GM12872 (cell line): Measurements from ENCODE around the gene PDCD1.

ENCODE experiments used
- TF ChIP-seq, protein P1 (sequence below): IDR thresholded peaks from 3 replicates; pipeline ENCODE4 v1.5.1; 2011; ENCODE audit warnings: low read depth, mild to moderate bottlenecking, low read length, moderate library complexity; ENCODE audit not compliant: insufficient read depth

Gene PDCD1

DNA sequence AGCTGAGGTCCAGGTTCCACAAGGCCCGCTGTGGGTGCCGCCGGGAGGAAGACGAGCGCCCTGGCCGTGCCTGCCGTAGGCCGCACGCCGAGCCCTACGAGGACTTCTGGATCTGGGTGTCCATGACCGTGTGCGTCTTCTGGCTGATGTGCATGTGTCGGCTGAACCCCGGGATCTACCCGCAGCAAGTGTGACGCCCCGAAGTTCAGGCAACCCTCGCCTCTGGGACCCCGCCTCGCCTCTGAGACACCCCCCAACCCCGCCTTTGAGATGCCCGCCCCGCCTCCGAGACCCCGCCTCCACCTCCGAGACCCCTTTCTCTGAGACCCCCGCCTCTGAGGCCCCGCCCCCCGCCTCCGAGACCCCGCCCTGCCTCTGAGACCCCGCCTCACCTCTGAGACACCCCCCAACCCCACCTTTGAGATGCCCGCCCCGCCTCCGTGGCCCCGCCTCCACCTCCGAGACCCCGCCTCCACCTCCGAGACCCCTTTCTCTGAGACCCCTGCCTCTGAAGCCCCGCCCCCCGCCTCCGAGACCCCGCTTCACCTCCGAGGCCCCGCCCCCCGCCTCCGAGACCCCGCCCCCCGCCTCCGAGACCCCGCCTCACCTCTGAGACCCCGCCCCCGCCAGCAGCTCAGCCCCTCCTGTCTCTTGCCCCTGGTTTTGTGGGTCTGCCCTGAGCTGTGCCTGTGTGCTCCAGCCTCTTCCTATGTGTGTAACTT is 14.5 kb upstream of the PDCD1 start:
- TF ChIP-seq, protein P1, sequence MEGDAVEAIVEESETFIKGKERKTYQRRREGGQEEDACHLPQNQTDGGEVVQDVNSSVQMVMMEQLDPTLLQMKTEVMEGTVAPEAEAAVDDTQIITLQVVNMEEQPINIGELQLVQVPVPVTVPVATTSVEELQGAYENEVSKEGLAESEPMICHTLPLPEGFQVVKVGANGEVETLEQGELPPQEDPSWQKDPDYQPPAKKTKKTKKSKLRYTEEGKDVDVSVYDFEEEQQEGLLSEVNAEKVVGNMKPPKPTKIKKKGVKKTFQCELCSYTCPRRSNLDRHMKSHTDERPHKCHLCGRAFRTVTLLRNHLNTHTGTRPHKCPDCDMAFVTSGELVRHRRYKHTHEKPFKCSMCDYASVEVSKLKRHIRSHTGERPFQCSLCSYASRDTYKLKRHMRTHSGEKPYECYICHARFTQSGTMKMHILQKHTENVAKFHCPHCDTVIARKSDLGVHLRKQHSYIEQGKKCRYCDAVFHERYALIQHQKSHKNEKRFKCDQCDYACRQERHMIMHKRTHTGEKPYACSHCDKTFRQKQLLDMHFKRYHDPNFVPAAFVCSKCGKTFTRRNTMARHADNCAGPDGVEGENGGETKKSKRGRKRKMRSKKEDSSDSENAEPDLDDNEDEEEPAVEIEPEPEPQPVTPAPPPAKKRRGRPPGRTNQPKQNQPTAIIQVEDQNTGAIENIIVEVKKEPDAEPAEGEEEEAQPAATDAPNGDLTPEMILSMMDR: no peak

GRCh38 chr2:241872313-241872642 is 13.6 kb upstream of the PDCD1 start:
- TF ChIP-seq, protein P1: no peak

- TF ChIP-seq, protein P1: no peak
Measured at GRCh38 chr2:241871538-241872312, 13.0 kb upstream of the PDCD1 start.

DNA sequence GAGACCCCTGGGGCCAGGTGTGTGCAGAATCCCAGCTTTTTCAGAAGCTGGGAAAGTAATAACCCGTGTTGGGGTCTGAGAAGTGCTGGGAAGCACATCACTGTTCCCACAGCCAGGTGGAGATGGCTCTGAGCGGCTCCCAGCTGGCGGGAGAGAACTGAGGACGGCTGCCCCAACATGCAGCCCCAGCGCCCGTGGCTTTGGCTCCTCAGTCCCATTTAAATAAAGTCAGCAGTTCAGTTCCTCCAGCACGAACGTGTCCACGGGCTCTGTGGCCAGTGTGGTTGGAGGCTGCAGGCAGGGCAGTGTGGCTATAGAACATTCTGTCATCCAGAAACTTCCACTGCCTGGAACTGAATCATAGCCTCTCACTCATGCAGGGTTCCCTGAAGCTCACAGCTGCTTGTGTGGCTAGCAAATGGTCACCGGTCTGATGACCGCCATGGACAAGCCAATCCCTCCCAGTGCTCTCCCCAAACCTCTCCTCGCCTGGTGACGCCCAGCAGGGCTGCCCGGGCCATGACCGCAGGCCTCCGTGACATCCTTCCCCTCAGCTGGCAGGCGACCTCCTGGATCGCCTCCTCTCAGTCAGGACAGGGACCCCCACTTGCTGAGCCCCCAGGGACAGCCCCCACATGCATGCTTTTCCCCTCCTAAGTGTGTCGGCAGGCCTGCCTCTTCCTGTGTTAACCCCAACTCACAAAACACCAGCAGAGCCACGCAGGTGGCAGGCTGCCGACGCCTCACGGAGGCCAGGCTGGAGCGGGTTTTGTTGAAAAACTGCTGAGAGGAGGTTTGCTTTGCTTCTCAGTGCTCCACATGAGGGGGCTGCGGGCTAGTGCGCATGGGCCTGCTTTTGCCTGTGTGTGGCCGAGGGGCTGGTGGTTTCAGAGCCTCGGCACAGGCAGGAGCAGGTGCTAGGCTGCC is 12.2 kb upstream of the PDCD1 start:
- TF ChIP-seq, protein P1: no peak

DNA sequence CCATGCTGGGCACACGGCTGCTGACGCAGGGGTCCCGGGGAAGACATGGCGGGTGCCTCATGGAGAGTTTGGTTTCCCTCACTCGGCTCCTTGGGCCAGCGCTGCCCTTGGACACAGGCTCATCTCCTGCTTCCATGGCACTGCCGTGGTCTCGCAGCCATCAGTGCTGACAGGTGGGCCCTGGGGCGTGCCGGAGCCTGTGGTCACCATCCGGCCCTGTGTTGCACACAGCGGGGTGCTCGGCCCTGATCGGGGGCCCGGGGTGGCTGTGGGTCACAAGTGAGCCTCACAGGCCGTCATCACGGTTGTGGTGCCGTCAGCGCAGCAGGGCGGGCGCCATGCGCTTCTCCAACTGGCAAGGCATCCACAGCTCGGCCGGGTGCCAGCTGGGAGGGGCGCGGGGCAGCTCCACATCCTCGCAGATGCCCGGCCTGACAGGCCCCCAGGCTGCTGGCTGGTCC is 11.4 kb upstream of the PDCD1 start:
- TF ChIP-seq, protein P1: no peak

- TF ChIP-seq, protein P1: no peak
Measured at GRCh38 chr2:241869087-241869961, 10.6 kb upstream of the PDCD1 start, which contains the start of gene RTP5. TSS of gene RTP5 (plus strand) at chr2:241869729. CDS start at chr2:241869757, 28 bp downstream.
